Activated CD8-positive, alpha-beta memory T cell treated with anti-CD3 and anti-CD28 coated beads for 36 hours (primary cell): ENCODE results near the gene TAF11L12. TPM values are rescaled to one million over a fixed set of nuclear protein-coding genes. Genes with fewer than 3 reads are reported as not detected.
"Not testable (repeated sequence)": the region's sequence is repeated elsewhere in the genome, so short reads cannot be mapped to it uniquely, and the experiment has no call there.

ENCODE experiments used
- CTCF ChIA-PET: fragments of 350-600 bp; sonication (Branson Sonifier 250); formaldehyde crosslinking; loops from one replicate; lab custom pipeline; 2021; ENCODE audit warnings: antibody characterized with exemption; lab: Charles Lee
- POLR2A ChIA-PET: fragments of 350-600 bp; sonication (Branson Sonifier 250); formaldehyde crosslinking; loops from one replicate; lab custom pipeline; 2021; ENCODE audit warnings: antibody characterized with exemption; lab: Charles Lee
- total RNA-seq, 2 experiments: library from RNA; stranded (reverse); gene quantifications; one replicate each; pipeline ENCODE4 v1.2.3, GENCODE V29; 2021

The TAF11L12 gene
- total RNA-seq: not detected

DNA sequence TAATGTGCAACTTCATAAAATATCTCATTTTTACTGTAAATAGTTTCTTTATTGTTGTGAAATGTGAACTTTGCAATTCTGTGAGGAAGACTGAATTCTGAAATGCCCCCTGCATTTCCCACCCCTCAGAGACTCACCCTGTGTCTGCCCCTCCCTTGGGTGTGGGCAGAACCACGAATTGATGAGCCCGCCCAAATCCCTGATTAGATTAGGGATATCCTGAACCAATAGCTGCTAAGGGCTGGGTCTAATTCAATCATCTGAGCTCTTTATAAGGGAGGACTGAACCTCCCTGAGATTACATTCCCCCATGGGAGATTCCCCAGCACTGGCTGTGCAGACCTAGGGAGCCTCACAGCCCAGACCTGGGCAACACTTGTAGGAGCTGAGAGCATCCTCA lies at the start of gene TAF11L12:
Gene TAF11L12 (plus strand): TSS at position 301 of the 400 bp plus-strand sequence.
- POLR2A ChIA-PET, CTCF ChIA-PET: not testable (repeated sequence)

GRCh38 chr5:17585658-17586057 lies 24.5 kb upstream of the TAF11L12 start, which contains the start of gene TAF11L7:
TAF11L7 (minus strand) TSS chr5:17585758.
- CTCF ChIA-PET, POLR2A ChIA-PET: not testable (repeated sequence)

GRCh38 chr5:17590860-17591259 lies 19.3 kb upstream of the TAF11L12 start, which contains the start of gene TAF11L8:
TAF11L8 (minus strand) TSS chr5:17590960.
- CTCF ChIA-PET: not testable (repeated sequence)

GRCh38 chr5:17594255-17594654 lies 15.9 kb upstream of the TAF11L12 start, which contains the start of gene TAF11L9:
TAF11L9 (minus strand) TSS chr5:17594394.
- CTCF ChIA-PET, POLR2A ChIA-PET: not testable (repeated sequence)

More at GRCh38 chr5:17590860-17591259, 19.3 kb upstream of the TAF11L12 start, which contains the start of gene TAF11L8:
- POLR2A ChIA-PET: not testable (repeated sequence)

DNA sequence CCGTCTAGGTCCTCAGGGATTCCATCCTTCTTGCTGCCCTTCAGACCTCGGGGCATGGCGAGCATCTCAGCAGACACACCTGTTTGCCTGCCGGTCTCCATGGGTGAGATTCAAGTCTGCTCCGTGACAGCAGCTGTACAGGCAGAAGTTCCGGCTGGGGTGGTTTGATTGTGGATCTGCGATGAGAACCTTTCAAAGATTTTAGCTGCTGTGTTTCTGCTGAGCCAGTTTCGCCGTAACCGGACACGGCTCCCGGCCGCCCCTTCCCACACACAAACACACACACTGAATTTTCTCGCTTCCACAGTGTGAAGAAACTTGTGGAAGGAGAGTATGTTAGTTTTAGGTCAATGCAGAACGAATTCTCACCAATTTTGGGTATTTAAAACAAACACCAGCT lies 12.5 kb upstream of the TAF11L12 start, which contains the start of gene TAF11L10:
Gene TAF11L10 (minus strand): TSS at position 101 of the 400 bp plus-strand sequence.
- CTCF ChIA-PET, POLR2A ChIA-PET: not testable (repeated sequence)

- CTCF ChIA-PET, POLR2A ChIA-PET: not testable (repeated sequence)
Measured at GRCh38 chr5:17603880-17604279, 6.3 kb upstream of the TAF11L12 start, which contains the start of gene TAF11L11. TAF11L11 (plus strand) TSS chr5:17604183.

DNA sequence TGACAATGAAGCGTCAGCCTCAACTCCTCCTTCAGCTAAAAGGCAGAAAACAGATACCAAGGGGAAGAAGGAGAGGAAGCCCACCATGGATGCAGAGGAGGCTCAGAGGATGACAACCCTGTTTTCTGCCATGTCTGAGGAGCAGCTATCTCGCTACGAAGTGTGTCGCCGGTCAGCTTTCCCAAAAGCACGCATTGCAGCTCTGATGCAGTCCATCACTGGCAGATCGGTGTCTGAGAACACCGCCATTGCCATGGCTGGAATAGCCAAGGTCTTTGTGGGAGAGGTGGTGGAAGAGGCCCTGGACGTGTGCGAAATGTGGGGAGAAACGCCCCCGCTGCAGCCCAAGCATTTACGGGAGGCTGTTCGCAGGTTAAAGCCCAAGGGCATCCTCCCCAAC lies 5.2 kb upstream of the TAF11L12 start:
- CTCF ChIA-PET: no interaction called here

DNA sequence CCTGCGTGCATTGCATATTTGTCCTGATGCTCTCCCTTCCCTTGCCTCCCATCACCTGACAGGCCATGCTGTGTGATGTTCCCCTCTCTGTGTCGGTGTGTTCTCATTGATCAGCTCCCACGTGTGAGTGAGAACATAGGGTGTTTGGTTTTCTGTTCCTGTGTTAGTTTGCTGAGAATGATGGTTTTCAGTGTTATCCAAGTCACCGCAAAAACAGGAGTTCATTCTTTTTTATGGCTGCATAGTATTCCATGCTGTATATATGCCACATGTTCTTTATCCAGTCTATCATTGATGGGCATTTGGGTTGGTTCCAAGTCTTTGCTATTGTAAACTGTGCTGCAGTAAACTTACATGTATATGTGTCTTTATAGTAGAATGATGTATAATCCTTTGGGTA lies 2.7 kb upstream of the TAF11L12 start:
- POLR2A ChIA-PET, CTCF ChIA-PET: not testable (repeated sequence)

More for the DNA sequence above, 5.2 kb upstream of the TAF11L12 start:
- POLR2A ChIA-PET: no interaction called here

- ChIA-PET POLR2A (no interaction called here), CTCF (no interaction called here)
Measured at GRCh38 chr5:17614872-17615605, 4.8 kb downstream of the TAF11L12 start.

GRCh38 chr5:17619354-17619753 lies 9.2 kb downstream of the TAF11L12 start:
- ChIA-PET CTCF (no interaction called here), POLR2A (no interaction called here)

GRCh38 chr5:17620627-17621026 lies 10.4 kb downstream of the TAF11L12 start:
- ChIA-PET CTCF (no interaction called here), POLR2A (no interaction called here)

- CTCF ChIA-PET: no interaction called here
- POLR2A ChIA-PET: no interaction called here
Measured at GRCh38 chr5:17625686-17626085, 15.5 kb downstream of the TAF11L12 start.

DNA sequence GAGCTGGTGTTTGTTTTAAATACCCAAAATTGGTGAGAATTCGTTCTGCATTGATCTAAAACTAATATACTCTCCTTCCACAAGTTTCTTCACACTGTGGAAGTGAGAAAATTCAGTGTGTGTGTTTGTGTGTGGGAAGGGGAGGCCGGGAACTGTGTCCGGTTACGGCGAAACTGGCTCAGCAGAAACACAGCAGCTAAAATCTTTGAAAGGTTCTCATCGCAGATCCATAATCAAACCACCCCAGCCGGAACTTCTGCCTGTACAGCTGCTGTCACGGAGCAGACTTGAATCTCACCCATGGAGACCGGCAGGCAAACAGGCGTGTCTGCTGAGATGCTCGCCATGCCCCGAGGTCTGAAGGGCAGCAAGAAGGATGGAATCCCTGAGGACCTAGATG lies 21.6 kb downstream of the TAF11L12 start, which contains the start of gene TAF11L13:
Gene TAF11L13 (plus strand): TSS at position 301 of the 400 bp plus-strand sequence.
- CTCF ChIA-PET, POLR2A ChIA-PET: not testable (repeated sequence)

DNA sequence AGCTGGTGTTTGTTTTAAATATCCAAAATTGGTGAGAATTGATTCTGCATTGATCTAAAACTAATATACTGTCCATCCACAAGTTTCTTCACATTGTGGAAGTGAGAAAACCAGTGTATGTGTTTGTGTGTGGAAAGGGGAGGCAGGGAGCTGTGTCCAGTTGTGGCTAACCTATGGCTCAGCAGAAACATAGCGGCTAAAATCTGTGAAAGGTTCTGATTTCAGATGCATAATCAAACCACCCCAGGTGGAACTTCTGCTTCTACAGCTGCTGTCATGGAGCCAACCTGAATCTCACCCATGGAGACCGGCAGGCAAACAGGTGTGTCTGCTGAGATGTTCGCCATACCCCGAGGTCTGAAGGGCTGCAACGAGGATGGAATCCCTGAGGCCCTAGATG lies 24.0 kb downstream of the TAF11L12 start, which contains the start of gene TAF11L14:
Gene TAF11L14 (plus strand): TSS at position 301 of the 400 bp plus-strand sequence.
- ChIA-PET POLR2A (no interaction called here), CTCF (no interaction called here)

GRCh38 chr5:17649232-17649631 lies 39.0 kb downstream of the TAF11L12 start:
- CTCF ChIA-PET, POLR2A ChIA-PET: not testable (repeated sequence)

GRCh38 chr5:17655201-17655759 lies 45.1 kb downstream of the TAF11L12 start:
- POLR2A ChIA-PET, CTCF ChIA-PET: not testable (repeated sequence)

GRCh38 chr5:17655921-17656320 lies 45.7 kb downstream of the TAF11L12 start:
- ChIA-PET POLR2A (no interaction called here), CTCF (no interaction called here)
